HCT116 (cell line): Measurements from ENCODE around the gene OBSCN. TPM values are rescaled to one million over a fixed set of nuclear protein-coding genes. Genes with fewer than 3 reads are reported as not detected.

Source experiments
- ATAC-seq: fragments of 200-7000 bp; cut with Tn5 transposase; 2 replicates; pipeline ENCODE4 v1.9.1; 2020; ENCODE audit warnings: mild to moderate bottlenecking, moderate library complexity
- BruUV-seq: library from RNA; stranded (reverse); fragments of 400-500 nt; replicated peaks from 2 replicates; lab custom pipeline; 2021; lab: Mats Ljungman, UMichigan
- CTCF ChIA-PET: fragments of 300-600 bp; sonication (Branson Sonifier 250); formaldehyde crosslinking; loops from one replicate; lab custom pipeline; 2021; ENCODE audit warnings: antibody characterized with exemption; lab: Charles Lee
- POLR2A ChIA-PET: fragments of 300-600, 350-600 bp; sonication (Branson Sonifier 250); formaldehyde crosslinking; loops from one replicate; lab custom pipeline; 2021; ENCODE audit warnings: antibody characterized with exemption; lab: Charles Lee
- RAD21 ChIA-PET, 2 experiments: fragments of 300-600 bp; sonication (Branson Sonifier 250); formaldehyde crosslinking; loops; one replicate each; lab custom pipeline; 2023; ENCODE audit warnings: low total read pairs in 2 of 2; ENCODE audit not compliant: uncharacterized antibody in 2 of 2, unreplicated experiment in 2 of 2, low non-redundant PET in 1 of 2; lab: Charles Lee
- DNase-seq: peaks from one replicate; pipeline ENCODE4 v3.0.0-alpha.2; 2010; ENCODE audit warnings: low read depth, low spot score
- H2AFZ ChIP-seq: fragments of 200-600 bp; shearing (Covaris generic), sonication (generic); 2 replicates; pipeline ENCODE4 v1.6.1; 2017; ENCODE audit warnings: low read depth, mixed run types, mixed read lengths, antibody characterized with exemption, low read length; ENCODE audit not compliant: poor library complexity, severe bottlenecking
- H3K27ac ChIP-seq: 2 replicates; pipeline ENCODE4 v1.5.1; 2012; ENCODE audit warnings: low read depth, low read length
- H3K27me3 ChIP-seq: fragments of 200-600 bp; sonication (generic); 2 replicates; pipeline ENCODE4 v1.6.1; 2016; ENCODE audit warnings: mixed run types, low read length, mixed read lengths; ENCODE audit not compliant: insufficient read depth
- H3K36me3 ChIP-seq, 2 experiments: fragments of 200-500 bp in 1 of 2; fragments of 200-600 bp in 1 of 2; sonication (Bioruptor generic) in 1 of 2; sonication (generic) in 1 of 2; 2 replicates each; pipeline versions ENCODE4 v1.5.1 to v1.6.1; 2014 to 2016; ENCODE audit warnings: low read length in 2 of 2, inconsistent platforms in 1 of 2, mixed read lengths in 1 of 2, mixed run types in 1 of 2; ENCODE audit not compliant: insufficient read depth in 2 of 2, control insufficient read depth in 1 of 2
- H3K4me1 ChIP-seq, 2 experiments: fragments of 200-600 bp in 1 of 2; sonication (generic) in 1 of 2; 2 replicates each; pipeline versions ENCODE4 v1.5.1 to v1.6.1; 2012 to 2017; ENCODE audit warnings: low read length in 2 of 2, inconsistent platforms in 1 of 2, mild to moderate bottlenecking in 1 of 2, mixed read lengths in 1 of 2, mixed run types in 1 of 2, moderate library complexity in 1 of 2; ENCODE audit not compliant: insufficient read depth in 2 of 2, control insufficient read depth in 1 of 2
- H3K4me2 ChIP-seq: fragments of 200-600 bp; sonication (generic); 2 replicates; pipeline ENCODE4 v1.6.1; 2017; ENCODE audit warnings: mixed run types, low read length, mixed read lengths
- H3K4me3 ChIP-seq, 2 experiments: fragments of 200-600 bp in 1 of 2; sonication (generic) in 1 of 2; replicated peaks in 1 of 2; 2 replicates each; pipeline ENCODE4 v1.5.1; 2011 to 2016; ENCODE audit warnings: low read length in 2 of 2, control low read depth in 1 of 2, low read depth in 1 of 2, mild to moderate bottlenecking in 1 of 2, mixed read lengths in 1 of 2, mixed run types in 1 of 2
- H3K79me2 ChIP-seq: fragments of 200-600 bp; sonication (generic); 2 replicates; pipeline ENCODE4 v1.6.1; 2017; ENCODE audit warnings: mild to moderate bottlenecking, mixed run types, low read length, moderate library complexity, mixed read lengths; ENCODE audit not compliant: insufficient read depth
- H3K9ac ChIP-seq: fragments of 200-600 bp; sonication (generic); 2 replicates; pipeline ENCODE4 v1.6.1; 2016; ENCODE audit warnings: low read length, mixed read lengths
- H3K9me2 ChIP-seq: fragments of 200-600 bp; sonication (generic), shearing (Covaris generic); 2 replicates; pipeline ENCODE4 v1.6.1; 2017; ENCODE audit warnings: mixed run types, mild to moderate bottlenecking, moderate library complexity; ENCODE audit not compliant: insufficient read depth
- H3K9me3 ChIP-seq, 2 experiments: fragments of 200-500 bp in 1 of 2; fragments of 200-600 bp in 1 of 2; sonication (Bioruptor generic) in 1 of 2; sonication (generic) in 1 of 2; 2 replicates each; pipeline ENCODE4 v1.6.1; 2014 to 2017; ENCODE audit warnings: low read length in 2 of 2, mixed read lengths in 2 of 2, inconsistent platforms in 1 of 2, low read depth in 1 of 2, mild to moderate bottlenecking in 1 of 2, mixed run types in 1 of 2, moderate library complexity in 1 of 2; ENCODE audit not compliant: control insufficient read depth in 1 of 2, insufficient read depth in 1 of 2
- H4K20me1 ChIP-seq: fragments of 200-600 bp; sonication (generic), shearing (Covaris generic); 2 replicates; pipeline ENCODE4 v1.6.1; 2017; ENCODE audit warnings: mixed run types, mild to moderate bottlenecking, moderate library complexity; ENCODE audit not compliant: insufficient read depth
- CBX3 ChIP-seq: IDR thresholded peaks from 2 replicates; pipeline ENCODE4 v1.6.1; 2012; ENCODE audit warnings: low read depth
- EZH2 ChIP-seq: fragments of 200-600 bp; sonication (generic); IDR thresholded peaks from 2 replicates; pipeline ENCODE4 v1.6.1; 2017; ENCODE audit warnings: antibody characterized with exemption, mixed run types
- EZH2phosphoT487 ChIP-seq: fragments of 200-600 bp; IDR thresholded peaks from 2 replicates; pipeline ENCODE4 v1.6.1; 2018; ENCODE audit warnings: antibody characterized with exemption, borderline replicate concordance
- FOSL1 ChIP-seq: IDR thresholded peaks from 2 replicates; pipeline ENCODE4 v1.6.1; 2012; ENCODE audit warnings: low read depth
- JUND ChIP-seq: IDR thresholded peaks from 2 replicates; pipeline ENCODE4 v1.6.1; 2012
- POLR2A ChIP-seq: IDR thresholded peaks from 2 replicates; pipeline ENCODE4 v1.7.0; 2011; ENCODE audit warnings: borderline replicate concordance; ENCODE audit not compliant: insufficient read depth, insufficient read length; ENCODE audit errors: extremely low read depth
- POLR2AphosphoS5 ChIP-seq: IDR thresholded peaks from 2 replicates; pipeline ENCODE4 v1.6.1; 2011; ENCODE audit warnings: mild to moderate bottlenecking, low read depth, low read length, moderate library complexity
- SIN3A ChIP-seq: IDR thresholded peaks from 2 replicates; pipeline ENCODE4 v1.6.1; 2012; ENCODE audit warnings: low read depth
- ZFX ChIP-seq: fragments of 450-650 bp; IDR thresholded peaks from 2 replicates; pipeline ENCODE4 v1.6.1; 2017
- intact Hi-C: fragments of 100-400 bp; cut with micrococcal nuclease; formaldehyde crosslinking; loops from 2 replicates; pipeline ENCODE4 v1.10.0; 2022
- total RNA-seq: library from RNA; stranded (reverse); gene quantifications from one replicate; pipeline ENCODE4 v1.2.1, GENCODE V29; 2021; ENCODE audit not compliant: unreplicated experiment
- TF ChIP-seq, protein P1 (sequence below), 3 experiments: fragments of 200-600 bp in 1 of 3; sonication (generic) in 1 of 3; IDR thresholded peaks in 2 of 3; conservative IDR thresholded peaks in 1 of 3; 2 replicates each; pipeline ENCODE4 v1.5.1; 2012 to 2017; ENCODE audit warnings: low read depth in 2 of 3, low read length in 2 of 3, antibody characterized with exemption in 1 of 3, borderline replicate concordance in 1 of 3, control low read depth in 1 of 3, mild to moderate bottlenecking in 1 of 3, mixed read lengths in 1 of 3, mixed run types in 1 of 3, moderate library complexity in 1 of 3; ENCODE audit not compliant: insufficient read depth in 1 of 3
- TF ChIP-seq, protein P2 (sequence below): IDR thresholded peaks from 2 replicates; pipeline ENCODE4 v1.6.1; 2012
- TF ChIP-seq, protein P3 (sequence below): IDR thresholded peaks from 2 replicates; pipeline ENCODE4 v1.6.1; 2011; ENCODE audit warnings: mild to moderate bottlenecking, low read length, moderate library complexity; ENCODE audit not compliant: insufficient replicate concordance; ENCODE audit errors: extremely low read depth
- TF ChIP-seq, protein P4 (sequence below): IDR thresholded peaks from 2 replicates; pipeline ENCODE4 v1.6.1; 2012

Gene OBSCN
- total RNA-seq, 1 experiment from 2014 or later, result 16.6 TPM

DNA sequence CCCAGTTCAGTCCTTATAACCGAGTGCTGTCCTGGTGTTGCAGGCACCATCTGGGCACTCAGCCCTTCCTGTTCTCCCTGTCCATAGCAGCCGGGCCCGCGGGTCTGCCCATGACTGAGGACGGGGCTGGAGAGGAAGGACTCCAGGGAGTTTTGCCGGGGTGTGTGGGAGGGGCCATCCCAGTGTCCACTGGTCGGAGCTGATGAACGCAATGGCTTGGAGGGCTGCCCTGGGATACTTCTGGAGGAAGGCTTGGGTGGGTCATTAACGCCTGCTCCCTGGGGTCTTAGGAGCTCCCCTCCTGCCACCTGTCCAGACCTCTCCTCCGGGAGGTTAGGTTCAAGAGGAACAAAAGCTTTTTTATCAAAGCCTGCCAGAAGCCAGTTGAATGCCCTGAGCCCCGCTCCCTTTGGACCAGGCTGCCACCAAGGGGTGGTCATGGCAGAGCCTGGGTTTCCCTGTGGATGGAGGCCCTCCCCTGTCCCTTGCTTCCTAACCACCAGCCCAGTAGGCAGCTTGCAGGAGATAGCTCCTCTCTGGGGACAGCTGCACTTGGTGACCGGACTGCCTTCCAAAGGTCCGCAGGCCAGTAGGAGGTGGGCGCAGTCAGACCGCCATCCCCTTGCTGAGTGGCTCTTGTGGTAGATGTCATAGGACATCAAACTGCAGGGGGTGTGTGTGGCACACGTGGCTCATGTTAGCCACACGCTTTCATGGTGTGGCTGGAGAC is 137.5 kb downstream of the OBSCN start:
- Histone ChIP-seq H3K9ac (no peak overlapping the region), H3K4me3 (no peak overlapping the region), H2AFZ (no peak overlapping the region), H3K79me2 (no peaks in the 10 kb centered on the region), H3K27me3 (no peaks in the 10 kb centered on the region), H4K20me1 (no peaks in the 10 kb centered on the region), H3K36me3 (no peaks in the 10 kb centered on the region), H3K9me3 (peaks cover 0 to 7% of the 10 kb centered on the region in 2 experiments; a peak in 1 of 4 replicates), H3K4me1 (peaks cover 0 to 10% of the 10 kb centered on the region in 2 experiments; a peak in 1 of 4 replicates), H3K9me2 (no peaks in the 10 kb centered on the region), H3K27ac (no peak overlapping the region), H3K4me2 (no peak overlapping the region)
- ChIA-PET POLR2A (no interaction called here), RAD21 (no interaction called here), CTCF (no interaction called here)
- no peak for DNase-seq
- ATAC-seq, result no peak
- TF ChIP-seq, protein P1, sequence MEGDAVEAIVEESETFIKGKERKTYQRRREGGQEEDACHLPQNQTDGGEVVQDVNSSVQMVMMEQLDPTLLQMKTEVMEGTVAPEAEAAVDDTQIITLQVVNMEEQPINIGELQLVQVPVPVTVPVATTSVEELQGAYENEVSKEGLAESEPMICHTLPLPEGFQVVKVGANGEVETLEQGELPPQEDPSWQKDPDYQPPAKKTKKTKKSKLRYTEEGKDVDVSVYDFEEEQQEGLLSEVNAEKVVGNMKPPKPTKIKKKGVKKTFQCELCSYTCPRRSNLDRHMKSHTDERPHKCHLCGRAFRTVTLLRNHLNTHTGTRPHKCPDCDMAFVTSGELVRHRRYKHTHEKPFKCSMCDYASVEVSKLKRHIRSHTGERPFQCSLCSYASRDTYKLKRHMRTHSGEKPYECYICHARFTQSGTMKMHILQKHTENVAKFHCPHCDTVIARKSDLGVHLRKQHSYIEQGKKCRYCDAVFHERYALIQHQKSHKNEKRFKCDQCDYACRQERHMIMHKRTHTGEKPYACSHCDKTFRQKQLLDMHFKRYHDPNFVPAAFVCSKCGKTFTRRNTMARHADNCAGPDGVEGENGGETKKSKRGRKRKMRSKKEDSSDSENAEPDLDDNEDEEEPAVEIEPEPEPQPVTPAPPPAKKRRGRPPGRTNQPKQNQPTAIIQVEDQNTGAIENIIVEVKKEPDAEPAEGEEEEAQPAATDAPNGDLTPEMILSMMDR (IDR thresholded peaks at IDR 0.05 in 2 of 3, conservative IDR thresholded peaks at IDR 0.05 in 1 of 3; ENCODE audit: borderline replicate concordance in 1 of 3, insufficient read depth in 1 of 3, low read depth in 2 of 3, low read length in 2 of 3), result no peak
- TF ChIP-seq POLR2A (no peak), EZH2phosphoT487 (no peak), FOSL1 (no peak), JUND (no peak), POLR2AphosphoS5 (no peak), EZH2 (no peak), ZFX (no peak), CBX3 (no peak), SIN3A (no peak)
- TF ChIP-seq, protein P2, sequence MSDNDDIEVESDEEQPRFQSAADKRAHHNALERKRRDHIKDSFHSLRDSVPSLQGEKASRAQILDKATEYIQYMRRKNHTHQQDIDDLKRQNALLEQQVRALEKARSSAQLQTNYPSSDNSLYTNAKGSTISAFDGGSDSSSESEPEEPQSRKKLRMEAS, result no peak
- TF ChIP-seq, protein P3, sequence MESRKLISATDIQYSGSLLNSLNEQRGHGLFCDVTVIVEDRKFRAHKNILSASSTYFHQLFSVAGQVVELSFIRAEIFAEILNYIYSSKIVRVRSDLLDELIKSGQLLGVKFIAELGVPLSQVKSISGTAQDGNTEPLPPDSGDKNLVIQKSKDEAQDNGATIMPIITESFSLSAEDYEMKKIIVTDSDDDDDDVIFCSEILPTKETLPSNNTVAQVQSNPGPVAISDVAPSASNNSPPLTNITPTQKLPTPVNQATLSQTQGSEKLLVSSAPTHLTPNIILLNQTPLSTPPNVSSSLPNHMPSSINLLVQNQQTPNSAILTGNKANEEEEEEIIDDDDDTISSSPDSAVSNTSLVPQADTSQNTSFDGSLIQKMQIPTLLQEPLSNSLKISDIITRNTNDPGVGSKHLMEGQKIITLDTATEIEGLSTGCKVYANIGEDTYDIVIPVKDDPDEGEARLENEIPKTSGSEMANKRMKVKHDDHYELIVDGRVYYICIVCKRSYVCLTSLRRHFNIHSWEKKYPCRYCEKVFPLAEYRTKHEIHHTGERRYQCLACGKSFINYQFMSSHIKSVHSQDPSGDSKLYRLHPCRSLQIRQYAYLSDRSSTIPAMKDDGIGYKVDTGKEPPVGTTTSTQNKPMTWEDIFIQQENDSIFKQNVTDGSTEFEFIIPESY, result no peak
- TF ChIP-seq, protein P4, sequence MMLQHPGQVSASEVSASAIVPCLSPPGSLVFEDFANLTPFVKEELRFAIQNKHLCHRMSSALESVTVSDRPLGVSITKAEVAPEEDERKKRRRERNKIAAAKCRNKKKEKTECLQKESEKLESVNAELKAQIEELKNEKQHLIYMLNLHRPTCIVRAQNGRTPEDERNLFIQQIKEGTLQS, result no peak
- intact Hi-C loops, result no loop called here
- no TSS peak for BruUV-seq
